ENCODE data around the gene LHFPL2. TPM values are rescaled to one million over a fixed set of nuclear protein-coding genes. Genes with fewer than 3 reads are reported as not detected.

Gene LHFPL2
- total RNA-seq, 1 donor from 2014 or later = 42.1 TPM

GRCh38 chr5:78543292-78543691 is 105.3 kb downstream of the LHFPL2 start:
- Mint-ChIP-seq H3K27me3 (ENCODE audit: low read depth) (no peaks in the 10 kb centered on the region), H3K36me3 (no peaks in the 10 kb centered on the region), H3K4me3 (no peak overlapping the region), H3K9me3 (no peaks in the 10 kb centered on the region), H3K27ac (no peak overlapping the region), H3K4me1 (peaks cover 52% of the 10 kb centered on the region)
- no peak for DNase-seq (ENCODE audit: low spot score in 2 of 2, unreplicated experiment in 2 of 2)
- no peak for TF ChIP-seq CTCF (IDR thresholded peaks at IDR 0.05; ENCODE audit: unreplicated experiment)

GRCh38 chr5:78542321-78542840 is 106.2 kb downstream of the LHFPL2 start:
- H3K4me1 Mint-ChIP-seq = peaks cover 55% of the 10 kb centered on the region
- H3K36me3 Mint-ChIP-seq = no peaks in the 10 kb centered on the region
- H3K27ac Mint-ChIP-seq = peak overlapping the region; percentile 58

GRCh38 chr5:78541086-78541654 is 107.4 kb downstream of the LHFPL2 start:
- no peaks in the 10 kb centered on the region for H3K36me3 Mint-ChIP-seq
- H3K9me3 Mint-ChIP-seq = no peaks in the 10 kb centered on the region
- DNase-seq (ENCODE audit: low spot score in 2 of 2, unreplicated experiment in 2 of 2) = no peak
- H3K27me3 Mint-ChIP-seq (ENCODE audit: low read depth) = no peaks in the 10 kb centered on the region
- H3K4me3 Mint-ChIP-seq = peak overlapping the region; percentile 16
- H3K27ac Mint-ChIP-seq = peak overlapping the region; percentile 90
- TF ChIP-seq CTCF (IDR thresholded peaks at IDR 0.05; ENCODE audit: unreplicated experiment) = no peak
- H3K4me1 Mint-ChIP-seq = peaks cover 53% of the 10 kb centered on the region

More at GRCh38 chr5:78542321-78542840, 106.2 kb downstream of the LHFPL2 start:
- TF ChIP-seq CTCF (IDR thresholded peaks at IDR 0.05; ENCODE audit: unreplicated experiment) = no peak
- Mint-ChIP-seq H3K4me3 (no peak overlapping the region), H3K9me3 (no peaks in the 10 kb centered on the region), H3K27me3 (ENCODE audit: low read depth) (no peaks in the 10 kb centered on the region)
- no peak for DNase-seq (ENCODE audit: low spot score in 2 of 2, unreplicated experiment in 2 of 2)

DNA sequence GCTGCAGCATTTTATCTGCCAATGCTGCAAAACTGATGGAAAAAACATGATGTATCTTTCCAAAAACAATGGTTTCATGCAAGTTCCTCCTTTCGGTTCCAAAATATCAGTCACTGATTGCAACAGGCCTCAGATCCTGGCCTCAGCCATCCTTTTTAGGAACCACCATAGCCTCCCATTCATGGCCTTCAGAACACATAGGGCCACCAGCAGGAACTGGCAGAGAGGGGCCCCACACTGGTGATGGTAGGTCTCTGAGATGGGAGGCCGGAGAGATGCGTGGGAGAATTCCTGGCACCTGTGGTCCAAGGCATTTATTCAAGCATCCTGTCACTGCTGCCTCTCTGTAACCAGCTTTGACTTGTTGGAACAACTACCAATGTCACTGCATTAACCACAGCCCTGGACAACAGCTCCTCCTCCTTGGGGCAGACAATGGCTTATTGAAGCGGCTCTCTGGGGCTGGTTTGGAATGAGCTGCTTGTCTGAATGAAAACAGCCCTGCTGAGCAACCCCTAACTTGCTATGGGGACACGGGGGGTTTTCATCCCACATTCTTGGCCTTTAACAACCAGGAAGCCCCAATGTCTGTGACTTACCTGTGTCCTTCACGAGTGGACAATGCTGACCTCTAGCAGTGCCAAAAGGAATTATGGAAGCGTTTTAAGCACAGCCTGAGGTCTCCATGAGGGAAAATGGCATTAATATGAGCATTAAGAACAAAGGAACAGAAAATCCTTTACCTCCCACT is 108.1 kb downstream of the LHFPL2 start:
- Mint-ChIP-seq H3K9me3 (no peaks in the 10 kb centered on the region), H3K4me1 (peaks cover 53% of the 10 kb centered on the region), H3K27me3 (ENCODE audit: low read depth) (no peaks in the 10 kb centered on the region), H3K36me3 (no peaks in the 10 kb centered on the region), H3K27ac (peak overlapping the region; percentile 90), H3K4me3 (no peak overlapping the region)
- TF ChIP-seq CTCF (IDR thresholded peaks at IDR 0.05; ENCODE audit: unreplicated experiment) = no peak
- no peak for DNase-seq (ENCODE audit: low spot score in 2 of 2, unreplicated experiment in 2 of 2)

DNA sequence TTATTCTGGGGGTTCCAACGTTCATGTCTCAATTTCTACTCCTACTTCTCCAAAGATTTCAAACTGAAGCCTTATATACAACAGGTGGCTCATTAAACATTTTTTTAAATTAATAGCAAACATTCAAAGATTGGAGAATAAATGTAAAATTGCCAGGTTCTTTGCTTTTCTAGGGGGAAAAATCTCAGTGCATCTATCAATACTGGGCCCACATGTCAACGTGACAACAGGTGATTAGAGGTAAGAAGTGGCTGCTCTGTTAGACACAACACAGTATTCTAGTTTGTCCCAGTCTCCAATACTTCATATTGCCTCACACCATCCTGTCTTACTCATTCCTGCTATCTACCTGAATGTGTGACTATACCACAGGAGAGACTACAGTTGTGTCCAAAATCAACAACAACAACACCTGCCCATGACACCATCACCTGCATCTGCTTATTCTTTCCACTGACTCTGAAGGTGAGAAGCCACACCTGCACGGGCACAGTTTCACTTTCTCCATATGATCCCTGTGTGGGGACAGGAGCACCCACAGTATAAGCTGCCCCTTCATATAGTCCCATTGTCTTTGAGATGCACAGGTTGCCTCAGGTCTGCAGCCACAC is 110.2 kb downstream of the LHFPL2 start:
- H3K4me3 Mint-ChIP-seq = no peak overlapping the region
- no peaks in the 10 kb centered on the region for H3K9me3 Mint-ChIP-seq
- no peak for DNase-seq (ENCODE audit: low spot score in 2 of 2, unreplicated experiment in 2 of 2)
- no peak for TF ChIP-seq CTCF (IDR thresholded peaks at IDR 0.05; ENCODE audit: unreplicated experiment)
- peaks cover 54% of the 10 kb centered on the region for H3K4me1 Mint-ChIP-seq
- no peak overlapping the region for H3K27ac Mint-ChIP-seq
- no peaks in the 10 kb centered on the region for H3K27me3 Mint-ChIP-seq (ENCODE audit: low read depth)
- H3K36me3 Mint-ChIP-seq = no peaks in the 10 kb centered on the region

All from mesothelial cell of epicardium (in vitro differentiated cells).